OCI-LY7 (cell line): ENCODE data around the gene GAB3. TPM values are rescaled to one million over a fixed set of nuclear protein-coding genes. Genes with fewer than 3 reads are reported as not detected.

Experiments
- BruUV-seq: library from RNA; stranded (reverse); fragments of 400-500 nt; replicated peaks from 2 replicates; lab custom pipeline; 2021; lab: Mats Ljungman, UMichigan
- CTCF ChIA-PET: fragments of 300-600 bp; sonication (Branson Sonifier 250); formaldehyde crosslinking; loops from one replicate; lab custom pipeline; 2022; ENCODE audit warnings: antibody characterized with exemption; ENCODE audit not compliant: unreplicated experiment; lab: Charles Lee
- POLR2A ChIA-PET: fragments of 300-600 bp; sonication (Branson Sonifier 250); formaldehyde crosslinking; loops from one replicate; lab custom pipeline; 2022; ENCODE audit warnings: antibody characterized with exemption; lab: Charles Lee
- DNase-seq: peaks from one replicate; pipeline ENCODE4 v3.0.0-alpha.2; 2015; ENCODE audit warnings: low spot score
- H2AFZ ChIP-seq: fragments of 200-600 bp; sonication (generic), shearing (Covaris generic); 2 replicates; pipeline ENCODE4 v1.6.1; 2014; ENCODE audit warnings: mild to moderate bottlenecking, antibody characterized with exemption, low read length, moderate library complexity
- H3K27ac ChIP-seq: fragments of 200-600 bp; sonication (generic); 2 replicates; pipeline ENCODE4 v1.5.1; 2014; ENCODE audit warnings: mixed run types, low read depth, mild to moderate bottlenecking, moderate library complexity, low read length, inconsistent platforms; ENCODE audit not compliant: poor library complexity, severe bottlenecking
- H3K36me3 ChIP-seq: fragments of 200-600 bp; sonication (generic); 2 replicates; pipeline ENCODE4 v1.6.1; 2014; ENCODE audit warnings: mild to moderate bottlenecking, antibody characterized with exemption, low read length, moderate library complexity, mixed read lengths; ENCODE audit not compliant: insufficient read depth
- H3K4me1 ChIP-seq: fragments of 200-600 bp; sonication (generic); 2 replicates; pipeline ENCODE4 v1.5.1; 2014; ENCODE audit warnings: mild to moderate bottlenecking, low read length; ENCODE audit not compliant: insufficient read depth, poor library complexity, severe bottlenecking
- H3K4me2 ChIP-seq: fragments of 200-600 bp; sonication (generic); 2 replicates; pipeline ENCODE4 v1.6.1; 2014; ENCODE audit warnings: mild to moderate bottlenecking, low read length
- H3K4me3 ChIP-seq: fragments of 200-600 bp; sonication (generic); 2 replicates; pipeline ENCODE4 v1.5.1; 2014; ENCODE audit warnings: mild to moderate bottlenecking, low read depth, low read length; ENCODE audit not compliant: poor library complexity, severe bottlenecking
- H3K79me2 ChIP-seq: fragments of 200-600 bp; sonication (generic); 2 replicates; pipeline ENCODE4 v1.6.1; 2016; ENCODE audit warnings: low read depth, mild to moderate bottlenecking, low read length, moderate library complexity, mixed read lengths; ENCODE audit not compliant: insufficient read depth
- H3K9me2 ChIP-seq: fragments of 200-600 bp; sonication (generic); 2 replicates; pipeline ENCODE4 v1.6.1; 2016; ENCODE audit warnings: mild to moderate bottlenecking, low read length, mixed read lengths; ENCODE audit not compliant: insufficient read depth
- H3K9me3 ChIP-seq: fragments of 200-600 bp; sonication (generic); 2 replicates; pipeline ENCODE4 v1.6.1; 2014; ENCODE audit warnings: mild to moderate bottlenecking, mixed run types, low read length, mixed read lengths
- H4K20me1 ChIP-seq: fragments of 200-600 bp; sonication (generic); 2 replicates; pipeline ENCODE4 v1.6.1; 2014; ENCODE audit warnings: mild to moderate bottlenecking, antibody characterized with exemption, low read length, moderate library complexity, mixed read lengths; ENCODE audit not compliant: insufficient read depth
- CTCF ChIP-seq: fragments of 200-600 bp; sonication (generic); conservative IDR thresholded peaks from 2 replicates; pipeline ENCODE4 v1.5.1; 2014; ENCODE audit warnings: mild to moderate bottlenecking, antibody characterized with exemption, low read length, moderate library complexity, mixed read lengths
- EZH2phosphoT487 ChIP-seq: fragments of 200-600 bp; sonication (generic); IDR thresholded peaks from 2 replicates; pipeline ENCODE4 v1.6.1; 2018; ENCODE audit warnings: low read depth, borderline replicate concordance, mild to moderate bottlenecking, mixed run types, antibody characterized with exemption, low read length, moderate library complexity, mixed read lengths
- intact Hi-C: fragments of 100-400 bp; cut with micrococcal nuclease; formaldehyde crosslinking; loops from one replicate; pipeline ENCODE4 v1.10.0; 2022; ENCODE audit not compliant: unreplicated experiment
- total RNA-seq, 2 experiments: library from RNA; depleted of rRNA in 1 of 2; stranded (reverse); fragments of >200 nt in 1 of 2; shearing (Covaris generic) in 1 of 2; gene quantifications; 2 replicates each; pipeline ENCODE4 v1.2.3, GENCODE V29; 2014 to 2022

Gene GAB3
- total RNA-seq, 2 experiments from 2014 or later: 0.09 to 0.38 TPM

GRCh38 chrX:154711264-154711663 is 39.6 kb downstream of the GAB3 start:
- Histone ChIP-seq H4K20me1 (no peaks in the 10 kb centered on the region), H3K9me3 (no peaks in the 10 kb centered on the region), H3K4me3 (no peak overlapping the region), H3K36me3 (no peaks in the 10 kb centered on the region), H3K4me2 (no peak overlapping the region), H2AFZ (no peak overlapping the region), H3K79me2 (no peaks in the 10 kb centered on the region), H3K9me2 (no peaks in the 10 kb centered on the region), H3K27ac (no peak overlapping the region), H3K4me1 (no peaks in the 10 kb centered on the region)
- CTCF ChIA-PET: no interaction called here
- no peak for DNase-seq
- POLR2A ChIA-PET: no interaction called here
- intact Hi-C loops: no loop called here
- TF ChIP-seq CTCF (no peak), EZH2phosphoT487 (no peak)
- no TSS peak for BruUV-seq

DNA sequence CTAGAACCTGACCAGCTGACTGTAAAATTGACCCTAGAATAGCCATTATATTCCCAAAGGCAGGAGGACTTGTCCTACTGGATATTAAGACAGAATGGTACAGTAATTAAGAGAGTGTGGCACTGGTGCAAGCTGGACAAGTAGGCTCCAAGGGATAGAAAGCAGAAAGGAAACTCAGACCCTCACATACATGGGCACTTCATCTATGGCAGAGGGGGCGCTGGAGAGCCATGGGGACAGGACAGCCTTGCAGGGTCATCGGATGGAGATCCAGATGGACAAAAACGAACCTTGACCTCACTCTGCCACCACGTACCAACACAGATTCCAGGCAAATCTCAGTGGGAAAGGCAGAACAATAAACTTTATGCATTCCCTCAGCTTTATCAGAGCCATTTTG is 40.6 kb downstream of the GAB3 start:
- Histone ChIP-seq H4K20me1 (no peaks in the 10 kb centered on the region), H3K36me3 (no peaks in the 10 kb centered on the region), H3K9me3 (no peaks in the 10 kb centered on the region), H3K27ac (no peak overlapping the region), H3K4me3 (no peak overlapping the region), H3K4me2 (no peak overlapping the region), H3K79me2 (no peaks in the 10 kb centered on the region), H3K4me1 (no peaks in the 10 kb centered on the region), H3K9me2 (no peaks in the 10 kb centered on the region), H2AFZ (no peak overlapping the region)
- CTCF ChIA-PET: no interaction called here
- BruUV-seq: no TSS peak
- no peak for TF ChIP-seq EZH2phosphoT487
- TF ChIP-seq CTCF: 0 out of 2 replicates have a peak, but pooled peaks have one; percentile 12
- no peak for DNase-seq
- intact Hi-C loops: no loop called here
- POLR2A ChIA-PET: no interaction called here

DNA sequence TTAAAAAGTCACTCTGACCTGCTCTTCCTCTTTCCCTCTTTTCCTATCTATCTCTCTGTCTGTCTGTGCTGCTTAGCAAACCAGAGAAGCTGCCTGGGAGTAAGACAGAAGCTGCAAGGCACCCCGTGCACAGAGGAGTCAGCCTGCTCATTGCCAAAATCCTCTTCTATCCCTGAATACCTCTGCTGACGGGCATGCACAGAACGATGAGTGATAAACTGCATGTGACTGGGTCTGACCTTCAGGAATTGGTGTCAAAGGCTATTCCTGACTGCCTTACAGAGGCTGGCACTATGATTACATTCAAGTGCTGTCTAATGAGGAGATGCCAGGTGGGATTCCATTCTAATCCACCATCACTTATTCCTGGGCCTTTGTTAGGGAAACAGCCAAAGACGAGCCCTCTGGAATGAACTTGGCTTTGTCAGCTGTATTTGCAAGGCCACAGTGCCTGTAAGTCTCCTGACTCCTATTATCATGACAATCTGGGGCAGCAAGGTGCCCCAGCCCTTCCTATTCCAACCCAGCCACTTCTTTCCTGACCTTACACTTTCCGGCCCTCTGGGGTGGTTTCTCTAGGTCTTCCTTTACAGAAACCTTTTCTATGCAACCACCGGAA is 52.1 kb downstream of the GAB3 start:
- ChIA-PET POLR2A (no interaction called here), CTCF (no interaction called here)
- no peak for TF ChIP-seq CTCF
- no peak for TF ChIP-seq EZH2phosphoT487
- BruUV-seq: no TSS peak
- H3K4me2 ChIP-seq: no peak overlapping the region
- no peaks in the 10 kb centered on the region for H3K9me2 ChIP-seq
- no peak overlapping the region for H2AFZ ChIP-seq
- no peaks in the 10 kb centered on the region for H3K9me3 ChIP-seq
- DNase-seq: no peak
- peaks cover 7% of the 10 kb centered on the region for H3K4me1 ChIP-seq
- no peaks in the 10 kb centered on the region for H4K20me1 ChIP-seq
- no peaks in the 10 kb centered on the region for H3K79me2 ChIP-seq
- no peak overlapping the region for H3K27ac ChIP-seq
- no peaks in the 10 kb centered on the region for H3K36me3 ChIP-seq
- H3K4me3 ChIP-seq: no peak overlapping the region
- intact Hi-C loops: no loop called here
